ENCODE results near the gene GALNT10.
A peak's percentile ranks its signal among the peaks of the same experiment; 100 is the strongest.

Gene GALNT10

GRCh38 chr5:154178661-154179060 lies 11.9 kb upstream of the GALNT10 start:
- DNase-seq (ENCODE audit: low read depth in 2 of 2): no peak

DNA sequence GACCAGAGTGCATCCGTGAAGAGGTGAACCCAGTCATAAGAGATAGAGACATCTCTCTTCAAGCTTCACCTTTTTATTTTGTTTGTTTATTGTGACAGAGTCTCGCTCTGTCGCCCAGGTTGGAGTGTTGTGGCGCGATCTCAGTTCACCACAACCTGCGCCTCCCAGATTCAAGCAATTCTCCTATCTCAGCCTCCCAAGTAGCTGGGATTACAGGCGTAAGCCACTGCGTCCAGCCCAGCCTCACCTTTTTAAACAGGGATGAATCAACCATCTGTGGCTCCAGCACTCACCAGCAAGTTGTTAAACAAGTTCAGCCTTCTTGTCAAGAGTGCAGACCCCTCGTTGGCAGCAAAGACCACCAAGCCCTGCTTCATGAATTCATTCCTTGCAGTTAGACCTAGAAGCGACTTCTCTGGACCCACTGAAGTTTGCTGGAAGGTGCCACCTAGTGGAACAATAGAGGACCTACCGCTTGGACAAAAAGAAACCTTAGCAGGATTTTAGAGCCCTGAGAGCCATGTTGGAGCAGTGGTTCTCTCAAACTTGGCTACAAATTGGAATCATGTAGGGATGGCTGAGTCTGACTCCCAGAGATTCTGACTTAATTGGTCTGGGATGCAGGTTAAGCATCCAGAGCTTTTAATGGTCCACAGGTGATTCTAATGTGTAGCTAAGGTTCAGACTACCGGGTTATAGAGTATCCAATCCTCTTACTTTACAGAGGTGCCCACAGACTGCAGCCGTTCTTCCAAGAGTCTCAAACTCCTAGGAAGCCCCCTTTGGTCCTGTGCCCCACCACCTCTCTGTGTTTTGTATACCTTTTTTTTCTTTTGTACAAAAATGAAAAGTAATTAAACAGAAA lies 10.5 kb upstream of the GALNT10 start:
- no peak for DNase-seq (ENCODE audit: low read depth in 2 of 2)

DNA sequence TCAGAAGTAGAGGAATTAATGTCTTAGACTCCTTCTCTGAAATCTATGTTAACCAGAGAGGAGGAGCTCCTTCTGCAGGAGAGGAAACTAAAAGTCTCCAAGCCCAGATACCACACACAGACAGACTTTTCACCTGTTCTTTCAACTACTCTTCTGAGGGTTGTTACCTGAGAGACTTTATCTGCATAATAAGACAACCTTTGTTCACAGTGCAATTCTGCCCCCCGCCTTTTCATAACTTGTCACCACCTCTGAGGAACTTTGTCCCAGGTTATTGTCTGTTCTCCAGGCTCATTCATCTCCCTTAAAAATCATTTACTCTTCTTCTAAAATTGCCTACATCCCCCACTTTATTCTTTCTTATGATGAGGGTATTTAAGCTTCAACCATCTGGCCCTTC lies 9.4 kb upstream of the GALNT10 start:
- no peak for DNase-seq (ENCODE audit: low read depth in 2 of 2)

DNA sequence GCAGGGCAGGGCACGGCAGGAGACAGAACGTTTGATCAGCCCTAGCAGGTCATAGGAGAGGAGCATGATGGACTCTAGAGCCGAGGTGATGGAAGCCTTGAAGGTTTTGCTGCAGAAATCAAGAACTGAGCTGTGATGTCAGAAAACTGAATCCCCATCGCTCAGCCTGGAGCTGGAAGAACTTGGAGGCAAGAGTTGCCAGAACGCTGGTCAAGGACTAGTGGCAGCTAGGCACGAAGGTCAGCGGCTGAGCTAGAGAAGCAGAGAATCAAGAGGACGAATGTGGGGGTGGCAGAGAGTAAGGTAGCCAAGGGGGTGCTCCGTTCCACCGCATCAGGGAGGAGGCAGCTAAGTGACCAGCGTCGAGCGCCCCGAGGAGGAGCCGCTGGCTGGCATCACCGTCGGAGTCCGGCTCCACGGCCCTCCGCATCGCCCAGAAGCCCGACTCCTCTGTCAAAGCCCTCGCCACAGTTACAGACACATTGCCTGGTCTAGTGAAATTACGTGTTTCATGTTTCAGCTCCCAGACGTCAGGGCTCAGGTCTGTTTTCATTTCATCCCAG lies 1.2 kb upstream of the GALNT10 start:
- no peak for DNase-seq (ENCODE audit: low read depth in 2 of 2)

DNA sequence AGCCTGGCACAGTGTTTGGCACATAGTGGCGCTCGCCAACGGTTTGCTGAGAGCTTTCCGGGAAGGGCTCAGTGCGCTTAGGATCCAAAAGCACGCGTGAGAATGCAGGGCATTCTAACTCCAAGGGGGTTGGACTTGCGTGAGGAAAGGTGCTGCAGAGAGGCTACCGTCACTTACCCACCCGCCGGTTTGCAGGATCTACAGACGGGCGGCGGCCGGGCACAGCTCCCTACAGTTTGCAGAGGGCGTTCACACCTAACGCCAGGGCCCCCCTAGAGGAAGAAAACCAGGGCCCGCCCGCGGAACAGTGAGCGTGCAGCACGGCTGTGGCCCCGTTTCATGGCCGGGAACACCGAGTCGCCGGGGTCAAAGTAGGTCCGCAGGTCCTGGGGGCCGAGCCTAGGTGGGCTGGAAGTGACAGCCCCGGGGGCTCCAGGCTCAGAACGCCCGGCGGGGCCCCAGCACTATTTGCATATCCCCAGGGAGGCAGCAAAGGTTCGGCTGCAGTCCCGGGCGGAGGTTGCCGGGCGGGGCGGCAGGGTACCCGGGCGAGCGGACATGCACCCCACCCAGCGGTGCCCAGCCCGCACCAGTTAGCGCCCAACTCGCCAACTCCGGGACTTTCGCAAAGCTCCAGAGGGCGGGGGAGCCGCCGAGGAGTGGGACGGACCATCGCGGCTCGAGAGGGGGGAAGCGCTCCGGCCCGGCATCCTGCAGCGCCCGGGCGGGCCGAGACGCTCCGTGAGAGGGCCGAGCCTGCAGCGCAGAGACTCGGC lies 526 bp upstream of the GALNT10 start:
- DNase-seq (ENCODE audit: low read depth in 2 of 2): peak; percentile 62 to 65

DNA sequence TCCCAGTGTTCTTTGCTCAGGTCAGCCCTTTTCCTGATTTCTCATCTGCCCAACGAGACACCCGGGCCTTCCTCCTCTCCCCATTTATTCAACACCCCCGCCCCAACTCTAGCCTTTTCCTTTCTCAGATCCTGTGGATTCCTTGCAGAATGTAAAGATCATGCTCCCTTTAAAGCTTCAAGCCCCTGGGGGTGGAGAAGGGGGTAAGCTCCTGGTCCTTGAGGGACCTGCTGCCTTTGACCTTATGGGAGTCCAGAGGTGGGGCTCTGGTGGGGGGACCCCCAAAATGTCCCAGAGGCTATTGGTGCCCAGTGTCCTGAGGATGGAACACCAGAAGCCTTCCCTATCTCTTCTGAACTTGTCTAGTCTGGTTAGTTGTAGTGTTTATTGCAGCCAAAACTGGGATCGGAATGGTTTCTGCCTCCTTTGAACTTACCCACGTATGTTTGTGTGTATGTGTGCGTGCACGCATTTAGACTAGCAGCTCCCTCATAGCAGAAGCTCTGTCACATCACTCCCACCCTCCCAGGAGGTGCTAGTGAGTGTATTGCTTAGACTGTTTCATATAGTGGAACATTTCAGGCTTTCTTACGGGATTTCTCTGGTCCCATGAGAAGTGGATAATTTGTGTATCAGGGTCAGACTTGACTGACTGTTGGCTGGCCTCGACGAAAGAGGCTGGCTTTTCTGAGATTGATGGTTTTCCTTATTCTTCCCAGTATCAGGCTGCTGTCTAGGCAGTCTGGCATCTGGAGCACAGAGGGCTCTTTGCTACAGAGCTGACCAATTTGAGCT lies 1.1 kb downstream of the GALNT10 start:
- no peak for DNase-seq (ENCODE audit: low read depth in 2 of 2)

- DNase-seq (ENCODE audit: low read depth in 2 of 2): no peak
Measured at GRCh38 chr5:154193283-154193682, 2.8 kb downstream of the GALNT10 start.

GRCh38 chr5:154193701-154194121 lies 3.2 kb downstream of the GALNT10 start:
- DNase-seq (ENCODE audit: low read depth in 2 of 2): no peak

GRCh38 chr5:154194345-154195329 lies 4.1 kb downstream of the GALNT10 start:
- DNase-seq (ENCODE audit: low read depth in 2 of 2): no peak

DNA sequence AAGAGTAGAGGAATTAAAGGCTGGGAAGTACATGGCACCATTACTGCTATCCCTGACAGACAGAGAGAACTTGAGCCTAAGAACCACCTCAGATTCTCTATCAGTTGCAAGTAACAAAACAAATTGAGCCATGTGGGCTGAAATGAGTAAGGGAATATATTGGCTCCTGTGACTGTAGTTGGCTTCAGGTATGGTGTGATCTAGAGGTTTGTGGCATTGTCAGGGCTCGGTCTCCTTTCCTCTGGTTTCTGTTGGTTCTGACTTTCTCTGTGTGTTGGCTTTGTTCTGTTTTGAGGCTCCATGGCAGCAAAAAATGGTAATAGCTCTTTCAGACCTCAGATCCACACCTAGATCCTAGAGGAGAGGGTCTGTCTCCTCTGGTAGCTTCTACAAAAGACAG lies 5.7 kb downstream of the GALNT10 start:
- DNase-seq (ENCODE audit: low read depth in 2 of 2): no peak

DNA sequence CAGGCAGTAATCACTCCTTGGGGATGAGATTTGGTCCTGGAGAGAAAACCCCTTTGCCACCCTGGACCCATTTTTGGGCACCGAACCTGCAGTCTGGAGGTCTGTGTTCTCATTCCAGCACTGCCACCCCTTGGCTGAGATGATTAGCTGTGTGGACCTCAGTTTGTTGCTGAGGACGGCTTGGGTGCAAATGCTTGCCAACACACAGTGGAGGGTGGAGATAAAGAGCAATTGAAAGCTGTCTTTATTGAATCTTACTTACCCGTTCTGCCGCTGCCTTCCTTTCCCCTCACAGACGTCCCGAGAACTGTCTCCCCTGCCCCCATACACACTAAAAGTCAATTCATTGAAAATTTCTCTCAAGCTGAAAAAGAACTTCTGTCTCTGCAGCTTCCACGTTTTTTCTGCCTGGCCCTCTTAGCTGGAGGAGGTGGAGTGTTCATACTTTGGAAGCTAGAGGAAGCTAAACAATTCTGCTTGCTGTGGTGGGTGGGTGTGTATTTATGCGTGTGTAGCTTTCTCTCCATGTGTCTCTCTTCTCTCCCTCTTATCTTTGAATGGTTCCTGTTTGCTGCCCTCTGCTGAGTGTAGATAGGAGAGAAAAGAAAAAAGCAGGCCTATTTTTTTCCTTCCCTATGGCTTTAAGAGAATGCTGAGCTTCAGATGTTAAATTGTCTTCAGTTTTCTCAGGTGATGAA lies 6.6 kb downstream of the GALNT10 start:
- DNase-seq (ENCODE audit: low read depth in 2 of 2): no peak

DNA sequence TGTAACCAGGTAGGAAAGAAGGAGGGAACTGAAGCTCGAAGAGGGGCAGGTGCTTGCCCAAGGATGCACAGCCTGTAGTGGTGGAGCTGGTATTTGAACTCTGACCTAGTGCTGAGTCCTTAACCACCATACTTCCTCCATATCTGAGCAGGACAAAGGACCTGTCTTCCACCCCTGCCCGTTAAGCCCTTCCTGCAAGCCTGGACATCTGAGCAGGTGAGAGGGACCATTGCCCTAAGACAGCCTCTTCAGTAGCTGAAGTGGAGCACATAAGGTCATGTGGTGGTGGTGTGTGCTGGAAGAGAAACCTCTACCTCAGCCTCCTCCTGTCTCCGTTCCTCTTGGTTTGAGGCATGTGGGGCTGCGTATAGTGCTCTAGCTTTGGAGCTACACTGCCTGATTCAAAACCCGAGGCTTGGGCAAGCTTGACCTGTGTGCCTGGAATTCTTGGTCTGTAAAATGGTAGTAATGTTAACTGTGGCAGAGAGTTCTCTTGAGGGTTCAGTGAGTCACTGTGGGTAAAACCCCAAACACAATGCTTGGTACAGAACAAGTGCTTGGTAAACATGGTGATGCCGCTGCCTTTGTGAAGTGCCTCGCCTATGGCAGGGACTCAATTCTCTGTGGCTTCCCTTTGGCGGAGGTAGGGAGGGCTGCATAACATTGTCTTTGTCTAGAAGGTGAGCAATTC lies 7.4 kb downstream of the GALNT10 start:
- peak; percentile 39 to 44 for DNase-seq (ENCODE audit: low read depth in 2 of 2)

DNA sequence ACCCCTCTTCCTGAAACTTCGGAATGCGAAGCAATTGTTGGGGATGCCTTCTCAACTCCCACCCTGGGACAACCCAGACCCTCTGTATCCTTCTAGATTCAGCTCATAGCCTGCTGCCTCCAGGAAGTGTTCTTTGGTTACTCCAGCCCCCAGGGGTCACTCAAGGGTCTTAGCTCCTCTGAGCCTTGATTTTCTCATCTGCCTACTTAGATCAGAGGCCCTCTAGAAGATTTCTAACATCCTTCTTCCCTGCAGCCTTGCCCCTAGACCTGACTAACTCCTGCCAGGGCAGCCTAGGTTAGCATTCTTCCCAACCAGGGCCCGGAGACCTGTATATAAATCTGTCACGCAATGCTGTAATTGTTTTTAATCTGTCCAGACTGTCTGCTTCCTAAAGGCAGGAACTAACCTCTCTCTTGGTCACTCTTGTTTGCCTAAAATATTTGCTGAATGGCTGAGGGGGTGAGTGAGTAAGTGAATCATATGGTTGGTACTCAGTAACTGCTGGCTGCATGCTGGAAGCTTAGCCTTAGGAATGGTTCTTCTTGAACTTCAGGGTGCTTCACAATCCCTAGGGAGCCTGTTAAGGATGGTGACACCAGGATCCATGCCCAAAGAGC lies 8.2 kb downstream of the GALNT10 start:
- no peak for DNase-seq (ENCODE audit: low read depth in 2 of 2)

GRCh38 chr5:154199263-154199662 lies 8.7 kb downstream of the GALNT10 start:
- no peak for DNase-seq (ENCODE audit: low read depth in 2 of 2)

GRCh38 chr5:154199671-154200220 lies 9.2 kb downstream of the GALNT10 start:
- DNase-seq (ENCODE audit: low read depth in 2 of 2): no peak

GRCh38 chr5:154200221-154200620 lies 9.7 kb downstream of the GALNT10 start:
- DNase-seq (ENCODE audit: low read depth in 2 of 2): no peak

- DNase-seq (ENCODE audit: low read depth in 2 of 2): no peak
Measured at GRCh38 chr5:154201108-154201769, 10.7 kb downstream of the GALNT10 start.

All from stimulated activated CD8-positive, alpha-beta memory T cell treated with anti-CD3 and anti-CD28 coated beads, Interleukin-2, amount 100 ng/mL, for 1 hour (primary cell).